GF-D8 (cell line): Measurements from ENCODE around the gene IQGAP2.

Experiments used
- DNase-seq: peaks from one replicate; lab custom pipeline; 2025; lab: John Stamatoyannopoulos, UW

Gene IQGAP2

GRCh38 chr5:76477571-76477970 lies 74.5 kb downstream of the IQGAP2 start:
- no peak for DNase-seq

DNA sequence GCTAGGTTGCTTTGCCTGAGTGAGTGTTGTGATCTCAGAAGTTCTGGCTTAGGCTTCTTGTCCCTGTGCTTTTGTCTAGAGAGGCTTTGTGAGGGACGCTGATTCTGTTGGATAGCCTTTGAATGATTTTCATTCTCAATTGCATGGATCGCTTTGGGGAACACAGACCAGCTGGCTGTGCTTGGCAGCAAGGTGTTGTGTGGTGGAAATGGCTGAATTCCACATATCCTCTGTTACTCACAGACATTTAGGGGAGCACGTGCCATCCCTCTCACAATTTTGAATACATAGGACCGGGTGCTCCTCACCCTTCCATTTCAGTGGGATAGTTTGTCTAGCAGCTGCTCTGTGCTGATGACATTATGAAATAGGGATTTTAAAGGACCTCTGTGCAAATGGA lies 76.2 kb downstream of the IQGAP2 start:
- DNase-seq: no peak

GRCh38 chr5:76479973-76480667 lies 77.0 kb downstream of the IQGAP2 start:
- DNase-seq: no peak

DNA sequence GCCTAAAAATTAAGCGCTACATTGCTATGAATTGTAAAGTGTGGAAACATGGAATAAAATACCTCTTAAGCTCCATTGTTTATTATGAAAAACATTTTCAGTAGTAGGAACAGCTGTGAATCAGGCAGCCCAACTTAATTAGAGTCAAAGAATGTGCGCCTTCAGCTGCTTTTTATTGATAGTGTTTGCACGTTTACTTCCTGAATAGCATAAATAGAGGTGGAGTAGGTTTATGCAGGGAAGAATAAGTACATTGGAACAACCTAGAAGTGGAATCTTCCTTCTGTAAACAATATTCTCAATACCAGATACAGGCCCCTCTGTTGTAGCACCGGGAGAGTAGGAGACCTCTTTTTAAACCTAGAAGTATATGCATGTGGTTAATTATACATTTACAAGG lies 79.9 kb downstream of the IQGAP2 start:
- DNase-seq: no peak

DNA sequence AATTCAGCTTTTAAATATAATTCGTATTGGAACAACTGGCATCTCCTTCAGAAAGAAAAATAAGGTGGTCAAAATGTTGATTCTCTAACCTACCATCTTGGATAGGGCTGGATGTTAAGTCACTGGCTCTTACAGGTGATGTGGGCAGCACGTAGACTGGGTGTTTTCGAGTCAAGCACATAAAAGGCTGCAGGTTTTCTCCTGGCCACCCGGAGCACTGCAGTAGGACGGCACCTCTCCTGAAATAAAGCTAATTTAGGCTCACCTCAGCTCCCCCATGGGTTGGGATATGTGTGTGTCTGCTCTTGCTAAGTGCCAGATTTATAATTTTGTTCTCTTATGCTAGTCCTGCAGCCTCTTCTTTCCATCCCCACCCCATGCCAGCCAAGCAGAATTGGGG lies 80.3 kb downstream of the IQGAP2 start:
- DNase-seq: no peak

DNA sequence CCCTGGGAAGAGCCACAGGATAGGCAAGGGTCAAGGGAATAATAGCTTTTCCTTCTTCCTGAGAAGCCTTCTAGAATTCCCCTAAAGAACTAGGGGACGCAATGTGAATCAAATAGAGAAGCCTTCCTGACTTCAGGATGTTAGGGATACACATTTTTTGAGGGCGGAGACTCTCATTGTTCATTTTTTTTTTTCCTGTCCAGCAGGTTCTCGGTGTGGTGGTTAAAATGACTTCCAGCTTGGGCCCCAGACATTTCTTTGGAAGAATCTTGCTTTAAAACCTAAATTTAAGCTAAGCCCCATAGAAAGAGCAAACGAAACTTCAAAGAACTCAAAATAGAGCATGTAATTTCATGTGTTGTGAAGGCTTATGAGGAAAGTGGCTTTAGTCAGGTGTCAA lies 80.8 kb downstream of the IQGAP2 start:
- DNase-seq: no peak

- no peak for DNase-seq
Observed at GRCh38 chr5:76485511-76485910, 82.4 kb downstream of the IQGAP2 start.

- DNase-seq: no peak
Observed at GRCh38 chr5:76487386-76487785, 84.3 kb downstream of the IQGAP2 start.

DNA sequence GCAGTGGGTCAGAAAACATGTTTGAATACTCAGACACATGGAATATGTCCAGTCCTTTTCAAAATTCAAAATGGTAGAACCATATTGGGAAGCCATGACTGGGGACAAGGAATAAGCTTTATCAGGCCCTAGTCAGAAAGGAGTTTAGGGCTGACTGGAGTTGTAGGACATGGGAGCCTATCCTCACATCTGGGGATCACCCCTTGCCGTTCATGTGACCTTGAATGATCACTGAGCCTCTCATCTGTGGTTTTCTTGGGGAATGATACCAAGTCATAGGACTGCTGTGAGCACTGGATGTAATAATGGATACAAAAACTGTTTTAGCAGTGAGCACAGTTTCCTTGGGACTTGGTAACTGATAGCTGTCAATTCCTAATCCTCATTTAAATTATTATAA lies 84.7 kb downstream of the IQGAP2 start:
- DNase-seq: no peak

GRCh38 chr5:76488969-76489368 lies 85.9 kb downstream of the IQGAP2 start:
- DNase-seq: no peak

DNA sequence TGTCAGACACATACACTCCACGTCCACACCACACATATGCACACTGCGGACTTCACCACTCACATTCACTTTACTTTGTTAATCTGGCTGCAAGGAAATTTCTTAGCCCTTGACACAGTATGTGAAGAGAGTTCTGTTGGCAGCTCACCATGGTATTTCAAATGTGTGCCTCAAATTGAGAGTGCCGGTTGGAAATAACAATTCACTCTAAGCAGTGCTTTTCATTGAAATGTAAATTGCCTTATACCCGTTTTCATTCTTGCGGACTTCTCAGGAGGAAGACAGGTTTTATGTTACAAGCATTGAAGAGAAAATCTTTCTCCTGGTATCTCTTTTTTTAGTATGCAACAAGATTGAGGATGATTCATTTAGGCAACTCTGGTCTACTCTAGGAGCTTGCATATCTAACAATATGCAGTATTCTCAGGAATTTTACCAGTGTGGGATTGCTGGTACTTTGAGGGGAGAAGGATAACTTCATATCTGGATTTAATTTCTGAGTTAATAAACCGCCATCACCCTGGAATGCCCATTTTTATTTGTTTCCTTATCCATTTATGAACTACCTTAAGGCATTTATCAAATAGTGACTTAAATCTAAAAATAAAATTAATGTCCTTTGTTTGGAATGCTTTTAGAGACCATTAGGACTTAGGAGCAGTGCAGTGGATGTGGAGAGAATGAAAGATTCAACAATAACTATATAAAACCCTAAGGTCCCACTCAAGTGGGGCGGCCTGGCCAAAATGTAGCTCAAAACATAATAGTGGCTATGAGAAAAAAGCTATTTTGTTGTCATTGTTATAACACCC lies 87.0 kb downstream of the IQGAP2 start:
- DNase-seq: no peak

DNA sequence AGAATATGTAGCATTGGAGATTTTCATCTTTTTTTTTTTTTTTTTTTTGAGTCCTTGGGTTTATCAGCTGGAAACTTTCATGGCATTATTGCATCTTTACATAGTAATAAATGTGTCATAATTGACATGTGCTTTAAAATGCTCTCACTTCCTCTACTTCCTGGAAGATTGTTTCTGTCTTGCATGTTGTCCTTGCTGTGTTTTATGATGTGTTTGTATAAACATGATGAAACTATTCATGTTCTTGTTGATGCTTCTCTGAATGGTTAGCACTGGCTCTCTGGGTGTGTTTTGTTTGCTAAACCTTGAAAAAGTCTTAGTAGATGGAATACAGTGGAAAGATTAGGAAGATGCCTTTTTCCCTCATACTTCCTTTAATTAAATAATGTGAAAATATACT lies 87.9 kb downstream of the IQGAP2 start:
- DNase-seq: no peak

- no peak for DNase-seq
Observed at GRCh38 chr5:76492819-76493189, 89.7 kb downstream of the IQGAP2 start.

- no peak for DNase-seq
Observed at GRCh38 chr5:76493190-76493837, 90.2 kb downstream of the IQGAP2 start.

DNA sequence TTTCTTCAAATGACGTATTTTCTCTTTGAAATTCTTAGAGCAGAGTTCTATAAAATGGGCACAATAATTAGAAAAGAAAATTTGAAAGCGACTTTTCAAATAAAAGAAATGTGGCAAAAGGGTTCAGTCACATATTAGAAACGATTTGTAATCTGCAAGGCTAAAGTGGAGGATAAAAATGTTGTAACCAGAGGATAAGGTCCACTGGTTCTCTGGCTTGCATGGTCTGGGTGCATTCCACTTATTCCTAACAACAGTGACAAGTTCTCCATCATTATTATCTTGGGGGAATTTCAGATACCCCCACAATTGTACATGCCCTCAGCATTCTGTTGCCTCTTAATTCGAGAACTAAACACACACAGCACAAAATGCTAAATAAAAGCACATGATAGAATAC lies 91.1 kb downstream of the IQGAP2 start:
- no peak for DNase-seq

DNA sequence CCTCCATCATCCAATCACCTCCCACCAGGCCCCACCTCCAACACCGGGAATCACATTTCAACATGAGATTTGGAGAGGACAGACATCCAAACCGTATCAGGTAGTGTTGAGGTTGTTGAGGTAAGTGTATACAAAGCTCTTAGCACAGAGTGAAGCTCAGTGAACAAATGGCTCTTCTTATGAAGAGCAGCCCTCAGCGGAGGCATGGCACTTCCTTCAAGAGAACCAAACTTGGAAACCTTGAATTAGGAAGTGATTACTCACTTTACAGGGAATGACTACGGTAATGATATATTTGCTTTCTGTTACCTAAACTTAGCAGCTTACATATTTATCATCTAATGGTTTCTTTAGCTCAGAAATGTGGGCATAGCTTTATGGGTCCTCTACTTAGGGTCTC lies 92.8 kb downstream of the IQGAP2 start:
- DNase-seq: no peak

GRCh38 chr5:76497065-76497460 lies 94.0 kb downstream of the IQGAP2 start:
- no peak for DNase-seq

- no peak for DNase-seq
Observed at GRCh38 chr5:76497986-76498717, 95.1 kb downstream of the IQGAP2 start.

- DNase-seq: no peak
Observed at GRCh38 chr5:76499507-76500161, 96.5 kb downstream of the IQGAP2 start.

DNA sequence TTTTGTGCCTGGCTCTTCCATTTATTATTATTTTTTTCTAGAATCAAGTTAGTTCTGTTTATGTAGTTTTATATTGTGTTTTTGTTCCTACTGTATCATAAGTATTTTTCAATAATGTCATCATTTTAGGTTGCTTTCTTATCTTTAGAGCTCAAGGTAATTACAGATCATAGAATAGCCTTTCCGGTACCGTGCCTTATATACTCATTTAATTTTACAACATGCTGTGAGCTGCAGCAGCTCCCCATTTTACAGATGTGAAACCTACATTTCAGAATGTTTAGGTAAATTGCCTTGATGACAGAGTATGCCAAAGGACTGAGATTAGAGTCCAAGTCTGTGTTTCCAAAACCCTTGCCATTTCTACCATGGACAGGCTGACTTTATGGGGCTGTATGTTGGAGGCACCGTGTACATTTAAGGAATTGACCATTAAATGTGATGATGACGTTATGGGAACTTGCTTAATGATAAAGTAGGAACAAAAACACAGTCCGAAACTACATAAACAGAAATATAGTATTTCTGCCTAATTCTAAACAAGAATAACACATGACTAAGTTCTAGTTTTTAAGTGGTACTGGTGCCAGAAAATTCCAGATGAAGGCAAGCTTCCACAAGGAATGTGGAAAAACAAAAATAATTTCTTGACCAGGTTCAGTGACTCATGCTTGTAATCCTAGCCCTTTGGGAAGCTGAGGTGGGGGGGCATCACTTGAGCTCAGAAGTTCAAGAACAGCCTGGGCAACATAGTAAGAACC lies 97.7 kb downstream of the IQGAP2 start:
- no peak for DNase-seq

DNA sequence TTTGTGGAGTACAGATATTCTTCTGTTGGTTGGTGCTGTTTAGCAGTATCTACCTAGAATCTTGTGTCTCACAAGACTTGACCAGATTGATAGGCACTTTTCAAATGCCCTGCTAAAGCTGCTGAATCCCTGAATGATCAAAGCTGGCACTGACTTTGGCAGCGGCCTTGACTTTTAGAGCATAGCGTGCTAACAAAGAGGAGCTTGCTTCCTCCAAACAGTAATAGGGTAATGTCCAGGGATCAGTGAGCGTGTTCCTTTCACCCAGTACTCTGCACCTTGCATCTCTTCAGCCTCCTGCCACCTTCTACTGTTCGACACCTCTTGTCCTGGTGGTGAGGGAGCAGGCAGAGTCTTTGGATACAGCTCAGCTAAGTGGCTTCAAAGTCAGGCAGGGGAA lies 100.8 kb downstream of the IQGAP2 start:
- DNase-seq: no peak
